Jurkat, Clone E6-1 (cell line): Measurements from ENCODE around the gene TRAM2.
"Not testable (repeated sequence)": the region's sequence is repeated elsewhere in the genome, so short reads cannot be mapped to it uniquely, and the experiment has no call there.

ENCODE experiments used
- DNase-seq: peaks from one replicate; pipeline ENCODE4 v3.0.0-alpha.2; 2011; ENCODE audit warnings: low read depth, low spot score
- H3K4me3 ChIP-seq: 2 replicates; pipeline ENCODE4 v1.5.1; 2011; ENCODE audit warnings: mild to moderate bottlenecking, low read length, control low read depth, moderate library complexity

TRAM2 gene

DNA sequence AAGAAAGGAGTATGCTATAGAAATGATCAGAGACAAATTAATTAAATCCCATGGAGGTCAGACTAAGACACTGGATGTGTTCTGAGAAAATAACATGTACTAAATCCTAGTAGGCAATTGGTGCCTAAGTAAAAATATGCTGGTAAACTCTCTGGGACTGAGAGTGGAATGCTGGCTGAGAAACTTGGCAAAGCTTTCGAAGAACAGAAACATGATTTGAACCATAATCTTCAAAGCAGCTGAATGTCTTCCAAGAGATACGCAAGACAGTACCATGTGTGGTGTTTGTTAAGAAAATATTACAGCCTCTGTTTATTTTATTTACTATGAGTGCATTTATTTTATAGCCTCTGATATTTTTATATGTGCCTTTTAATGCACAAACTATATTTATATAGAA lies 101.6 kb downstream of the TRAM2 start:
- H3K4me3 ChIP-seq = no peak overlapping the region
- DNase-seq = no peak

DNA sequence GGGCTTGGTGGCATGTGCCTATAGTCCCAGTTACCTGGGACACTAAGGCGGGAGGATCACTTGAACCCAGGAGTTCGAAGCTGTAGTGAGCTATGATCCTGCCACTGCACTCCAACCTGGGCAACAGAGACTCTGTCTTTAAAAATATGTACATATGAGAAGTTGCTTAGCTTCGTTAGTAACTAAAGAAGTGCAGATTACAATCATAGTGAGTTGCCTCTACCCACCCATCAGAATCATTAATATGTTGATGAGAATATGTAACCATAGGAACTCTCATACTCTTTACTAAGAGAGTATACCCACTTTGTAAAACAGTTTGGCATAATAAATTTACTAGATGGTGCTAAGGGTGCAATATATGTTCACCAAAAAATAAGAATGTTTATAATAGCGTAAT lies 102.7 kb downstream of the TRAM2 start:
- DNase-seq = no peak
- no peak overlapping the region for H3K4me3 ChIP-seq

DNA sequence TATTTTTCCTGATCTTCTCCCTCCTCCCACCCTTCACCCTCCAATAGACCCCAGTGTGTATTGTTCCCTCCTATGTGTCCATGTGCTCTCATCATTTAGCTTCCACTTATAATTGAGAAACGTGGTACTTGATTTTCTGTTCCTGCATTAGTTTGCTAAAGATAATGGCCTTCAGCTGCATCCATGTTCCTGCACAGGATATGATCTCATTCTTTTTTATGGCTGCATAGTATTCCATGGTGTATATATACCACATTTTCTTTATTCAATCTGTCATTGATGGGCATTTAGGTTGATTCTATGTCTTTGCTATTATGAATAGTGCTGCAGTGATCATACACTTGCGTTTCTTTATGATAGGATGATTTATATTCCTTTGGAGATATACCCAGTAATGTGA lies 115.7 kb downstream of the TRAM2 start:
- DNase-seq = not testable (repeated sequence)

GRCh38 chr6:52457096-52457495 lies 119.8 kb downstream of the TRAM2 start:
- H3K4me3 ChIP-seq = no peak overlapping the region
- no peak for DNase-seq

More for the DNA sequence above, 115.7 kb downstream of the TRAM2 start:
- not testable (repeated sequence) for H3K4me3 ChIP-seq

DNA sequence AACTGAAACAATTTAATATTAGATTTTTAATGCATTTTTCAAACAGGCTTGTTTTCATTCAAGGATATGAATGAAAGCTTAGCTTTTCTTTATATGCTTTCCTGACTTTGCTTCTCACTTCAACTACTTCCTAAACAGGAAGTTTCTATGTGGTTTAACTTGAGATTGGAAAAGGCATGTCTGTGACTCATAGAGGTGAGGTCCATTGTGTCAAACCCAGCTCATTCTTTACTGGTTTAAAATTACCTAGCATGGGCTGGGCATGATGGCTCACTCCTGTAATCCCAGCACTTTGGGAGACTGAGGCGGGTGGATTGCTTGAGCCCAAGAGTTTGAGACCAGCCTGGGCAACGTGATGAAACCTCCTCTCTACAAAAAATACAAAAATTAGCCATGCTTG lies 122.3 kb downstream of the TRAM2 start:
- no peak for DNase-seq
- no peak overlapping the region for H3K4me3 ChIP-seq
